ENCODE results near the gene ZMYND11.

GRCh38 chr10:301536-301935 lies 166.3 kb downstream of the ZMYND11 start:
- TF ChIP-seq CTCF (conservative IDR thresholded peaks at IDR 0.05; ENCODE audit: low read length) (no peak), EZH2phosphoT487 (IDR thresholded peaks at IDR 0.05; ENCODE audit: borderline replicate concordance) (no peak)

Measured in Loucy (cell line).